Upper lobe of right lung (tissue), 1 donor: ENCODE measurements around the gene SPATA19. TPM values are rescaled to one million over a fixed set of nuclear protein-coding genes. Genes with fewer than 3 reads are reported as not detected.

Experiments used
- ATAC-seq: fragments of 200-7000 bp; cut with Tn5 transposase; one replicate; pipeline ENCODE4 v1.9.1; 2020; ENCODE audit warnings: mild to moderate bottlenecking, moderate library complexity
- DNase-seq: peaks from one replicate; pipeline ENCODE4 v3.0.0-alpha.2; 2020
- H3K27ac ChIP-seq: fragments of 200-600 bp; one replicate; pipeline ENCODE4 v1.8.0; 2022
- H3K27me3 ChIP-seq: fragments of 200-600 bp; one replicate; pipeline ENCODE4 v1.8.0; 2022; ENCODE audit warnings: mild to moderate bottlenecking
- H3K36me3 ChIP-seq: fragments of 200-600 bp; one replicate; pipeline ENCODE4 v1.8.0; 2022
- H3K4me1 ChIP-seq: fragments of 200-600 bp; one replicate; pipeline ENCODE4 v1.8.0; 2022
- H3K4me3 ChIP-seq: fragments of 200-600 bp; one replicate; pipeline ENCODE4 v1.8.0; 2022; ENCODE audit warnings: mild to moderate bottlenecking
- H3K9me3 ChIP-seq: fragments of 200-600 bp; one replicate; pipeline ENCODE4 v1.8.0; 2022
- CTCF ChIP-seq: fragments of 200-600 bp; IDR thresholded peaks from one replicate; pipeline ENCODE4 v1.8.0; 2022; ENCODE audit warnings: antibody characterized with exemption
- intact Hi-C: fragments of 100-400 bp; cut with DNase I; formaldehyde crosslinking; loops from one replicate; pipeline ENCODE4 v1.11.0; 2022
- total RNA-seq: library from RNA; stranded (reverse); fragmentation: NEBNext Ultra II Directional; extraction: Animal tissue kit (Norgen Biotek cat#: 25700); gene quantifications from one replicate; pipeline ENCODE4 v1.2.1, GENCODE V29; 2021
- donor health status: DM: no; HTN: yes; CAD: no; lungs with severe emphysema.

SPATA19 gene
- total RNA-seq, 1 donor from 2014 or later = not detected

GRCh38 chr11:133825666-133826065 lies 19.6 kb downstream of the SPATA19 start:
- no peaks in the 10 kb centered on the region for H3K9me3 ChIP-seq
- no peak for DNase-seq
- no peak overlapping the region for H3K27ac ChIP-seq
- no peak for ATAC-seq
- intact Hi-C loops = no loop called here
- H3K4me1 ChIP-seq = no peaks in the 10 kb centered on the region
- no peak for TF ChIP-seq CTCF
- H3K36me3 ChIP-seq = no peaks in the 10 kb centered on the region
- H3K4me3 ChIP-seq = no peak overlapping the region
- no peaks in the 10 kb centered on the region for H3K27me3 ChIP-seq

- no peak overlapping the region for H3K27ac ChIP-seq
- no peak overlapping the region for H3K4me3 ChIP-seq
- H3K36me3 ChIP-seq = no peaks in the 10 kb centered on the region
- intact Hi-C loops = no loop called here
- no peak for TF ChIP-seq CTCF
- H3K27me3 ChIP-seq = no peaks in the 10 kb centered on the region
- no peaks in the 10 kb centered on the region for H3K4me1 ChIP-seq
- DNase-seq (no peak), ATAC-seq (no peak)
- no peaks in the 10 kb centered on the region for H3K9me3 ChIP-seq
Observed at GRCh38 chr11:133825156-133825555, 20.2 kb downstream of the SPATA19 start.

GRCh38 chr11:133824593-133824992 lies 20.7 kb downstream of the SPATA19 start:
- ATAC-seq (no peak), DNase-seq (no peak)
- intact Hi-C loops = no loop called here
- TF ChIP-seq CTCF = no peak
- no peaks in the 10 kb centered on the region for H3K9me3 ChIP-seq
- no peaks in the 10 kb centered on the region for H3K36me3 ChIP-seq
- H3K4me1 ChIP-seq = no peaks in the 10 kb centered on the region
- H3K4me3 ChIP-seq = no peak overlapping the region
- H3K27ac ChIP-seq = no peak overlapping the region
- H3K27me3 ChIP-seq = no peaks in the 10 kb centered on the region

- no peaks in the 10 kb centered on the region for H3K4me1 ChIP-seq
- no peaks in the 10 kb centered on the region for H3K36me3 ChIP-seq
- no peaks in the 10 kb centered on the region for H3K27me3 ChIP-seq
- H3K27ac ChIP-seq = no peak overlapping the region
- intact Hi-C loops = no loop called here
- ATAC-seq (no peak), DNase-seq (no peak)
- H3K9me3 ChIP-seq = no peaks in the 10 kb centered on the region
- no peak for TF ChIP-seq CTCF
- no peak overlapping the region for H3K4me3 ChIP-seq
Observed at GRCh38 chr11:133823614-133824013, 21.7 kb downstream of the SPATA19 start.

- no peaks in the 10 kb centered on the region for H3K4me1 ChIP-seq
- no peaks in the 10 kb centered on the region for H3K9me3 ChIP-seq
- H3K27me3 ChIP-seq = no peaks in the 10 kb centered on the region
- no peak overlapping the region for H3K27ac ChIP-seq
- H3K4me3 ChIP-seq = no peak overlapping the region
- ATAC-seq = no peak
- H3K36me3 ChIP-seq = no peaks in the 10 kb centered on the region
- intact Hi-C loops = no loop called here
- TF ChIP-seq CTCF = no peak
- DNase-seq = no peak
Observed at GRCh38 chr11:133823211-133823610, 22.1 kb downstream of the SPATA19 start.

GRCh38 chr11:133821776-133822175 lies 23.5 kb downstream of the SPATA19 start:
- peak; percentile 78 for ATAC-seq
- no peaks in the 10 kb centered on the region for H3K9me3 ChIP-seq
- no peak overlapping the region for H3K4me3 ChIP-seq
- no peak overlapping the region for H3K27ac ChIP-seq
- no peaks in the 10 kb centered on the region for H3K27me3 ChIP-seq
- TF ChIP-seq CTCF = peak; percentile 61
- intact Hi-C loops = no loop called here
- no peak for DNase-seq
- H3K4me1 ChIP-seq = no peaks in the 10 kb centered on the region
- no peaks in the 10 kb centered on the region for H3K36me3 ChIP-seq
